COLO829 (cell line): ENCODE data around the gene KLF1.
"Not testable (repeated sequence)": the region's sequence is repeated elsewhere in the genome, so short reads cannot be mapped to it uniquely, and the experiment has no call there.

Experiments
- DNase-seq: peaks from one replicate; pipeline ENCODE4 v3.0.0; 2012; ENCODE audit warnings: low spot score

KLF1 gene

GRCh38 chr19:12886969-12887747, at the start of gene KLF1:
Gene KLF1 (minus strand): TSS chr19:12887201. CDS start chr19:12887140, 61 bp downstream.
- DNase-seq, result no peak

GRCh38 chr19:12936582-12936981, 49.6 kb upstream of the KLF1 start:
- DNase-seq, result no peak

DNA sequence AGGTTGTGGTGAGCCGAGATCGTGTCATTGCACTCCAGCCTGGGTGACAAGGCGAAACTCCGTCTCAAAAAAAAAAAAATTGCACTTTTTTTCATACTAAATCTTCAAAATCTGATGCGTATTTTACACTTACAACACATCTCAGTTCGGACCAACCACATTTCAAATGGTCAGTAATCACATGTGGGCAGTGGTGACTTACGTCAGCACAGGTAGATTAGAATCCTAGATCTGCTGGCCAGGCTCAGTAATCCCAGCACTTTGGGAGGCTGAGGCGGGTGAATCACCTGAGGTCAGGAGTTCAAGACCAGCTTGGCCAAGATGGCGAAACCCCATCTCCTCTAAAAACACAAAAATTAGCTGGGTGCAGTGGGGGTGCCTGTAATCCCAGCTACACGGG, 48.1 kb upstream of the KLF1 start:
- DNase-seq, result no peak

DNA sequence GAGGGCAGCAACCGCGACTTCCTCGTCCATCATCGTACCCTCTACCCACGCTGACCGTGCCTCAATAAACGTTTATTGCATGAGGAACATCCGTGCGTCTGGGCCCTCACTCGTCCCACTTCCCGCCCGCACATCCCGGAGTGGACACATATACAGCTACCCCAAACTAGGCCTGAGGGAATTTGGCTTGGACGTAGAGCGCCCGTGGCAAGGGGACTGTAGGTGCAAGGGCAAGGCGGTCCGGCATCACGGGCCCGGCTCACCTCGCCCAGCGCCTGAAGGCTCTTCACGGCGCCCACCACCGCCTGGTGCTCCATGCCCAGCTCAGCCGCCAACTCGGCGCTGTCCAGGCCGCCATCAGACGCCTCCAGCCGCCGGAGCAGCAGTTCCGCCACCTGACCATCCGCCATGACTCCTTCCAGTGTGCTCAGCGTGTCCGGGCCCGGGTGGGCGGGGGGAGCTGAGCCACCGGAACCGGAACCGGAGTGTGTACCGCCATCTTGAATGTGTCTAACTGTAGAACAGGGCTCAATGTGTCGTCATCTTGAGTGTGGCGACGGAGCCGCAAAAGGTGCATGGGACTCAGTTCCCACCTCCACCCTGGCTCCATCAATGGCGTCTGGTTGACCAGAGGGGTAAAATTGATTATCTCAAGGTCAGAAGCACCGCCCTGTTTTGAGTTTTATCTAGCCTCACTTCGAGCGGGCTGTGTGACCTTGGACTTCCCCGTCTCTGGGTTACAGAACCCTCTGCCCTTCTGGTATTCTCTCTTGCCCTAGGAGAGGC, 46.5 kb upstream of the KLF1 start, which contains the start of gene FARSA:
Gene FARSA, minus strand, starts transcription at position 425 of the 786 bp plus-strand sequence. Its CDS starts 15 bp downstream, at position 410.
- peak; percentile 87 for DNase-seq

DNA sequence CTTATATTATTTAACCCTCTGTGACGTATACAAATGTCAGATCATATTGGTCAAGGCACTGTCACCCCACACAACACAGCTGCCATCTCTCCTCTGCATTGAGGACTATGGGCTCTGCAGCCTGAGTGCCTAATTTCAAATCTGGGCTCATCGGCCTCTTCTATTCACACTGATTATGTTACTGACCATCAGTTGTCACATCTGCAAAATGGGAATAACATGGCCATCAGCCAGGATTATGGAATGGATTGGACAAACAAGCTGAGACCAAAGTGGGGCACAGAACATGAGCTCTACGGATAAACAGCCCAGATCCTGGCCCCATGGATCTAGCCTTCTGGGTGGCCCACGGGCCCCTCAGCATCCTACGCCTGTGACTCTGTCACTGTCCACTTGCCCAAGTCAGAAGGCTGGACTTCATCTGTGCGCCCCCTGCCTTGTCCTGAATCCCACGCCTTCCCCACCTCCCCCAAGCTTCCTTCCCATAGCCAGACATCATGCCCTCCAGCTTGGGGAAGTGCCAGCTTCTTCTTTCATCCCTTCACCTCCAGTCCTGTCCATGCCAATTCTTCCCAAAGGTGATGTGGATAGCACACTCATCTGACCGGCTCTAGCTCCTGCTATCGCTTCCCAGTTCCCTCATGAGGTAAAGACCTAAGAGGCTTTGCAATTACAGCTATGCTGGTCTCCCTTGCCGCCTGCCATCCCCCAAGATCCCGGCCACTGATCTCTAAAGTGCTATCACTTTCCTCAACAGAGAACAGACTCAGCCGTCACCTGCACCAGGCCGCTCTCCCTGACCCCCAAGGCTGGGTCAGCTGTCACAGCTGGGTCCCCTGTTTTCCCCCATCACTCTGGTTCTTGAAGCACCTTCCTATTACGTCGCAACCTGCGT, 45.6 kb upstream of the KLF1 start:
- no peak for DNase-seq

- DNase-seq, result no peak
These were observed 43.1 kb upstream of the KLF1 start for GRCh38 chr19:12930002-12930645.

DNA sequence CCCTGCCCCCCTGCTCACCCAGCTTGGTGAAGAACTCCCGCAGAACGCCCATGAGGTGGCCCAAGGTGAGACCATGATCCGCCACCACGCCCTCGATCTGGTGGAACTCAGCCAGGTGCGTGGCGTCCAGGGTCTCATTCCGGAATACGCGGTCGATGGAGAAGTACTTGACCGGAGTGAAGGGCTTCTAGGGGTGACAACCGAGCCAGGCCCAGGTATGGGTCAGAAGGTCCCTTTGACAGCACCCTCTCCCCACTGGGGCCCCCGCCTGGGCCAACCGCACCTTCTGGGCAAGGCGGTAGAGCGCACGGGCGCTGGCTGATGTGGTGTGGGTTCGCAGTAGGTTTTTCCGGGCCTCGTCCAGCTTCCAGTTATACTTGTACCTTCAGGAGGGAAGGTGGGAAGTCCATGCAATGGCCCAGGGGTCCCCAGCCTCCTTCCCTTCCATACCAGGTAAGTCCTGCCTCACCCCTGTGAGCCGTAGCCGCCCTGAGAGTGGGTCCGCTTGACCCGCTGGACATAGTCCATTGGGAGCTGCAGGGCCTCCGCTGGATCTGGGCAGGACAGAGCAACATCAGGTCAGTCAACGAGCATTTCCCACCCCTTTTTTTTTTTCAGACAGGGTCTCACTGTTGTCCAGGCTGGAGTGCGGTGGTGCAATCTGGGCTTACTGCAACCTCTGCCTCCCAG, 37.8 kb upstream of the KLF1 start:
- no peak for DNase-seq

DNA sequence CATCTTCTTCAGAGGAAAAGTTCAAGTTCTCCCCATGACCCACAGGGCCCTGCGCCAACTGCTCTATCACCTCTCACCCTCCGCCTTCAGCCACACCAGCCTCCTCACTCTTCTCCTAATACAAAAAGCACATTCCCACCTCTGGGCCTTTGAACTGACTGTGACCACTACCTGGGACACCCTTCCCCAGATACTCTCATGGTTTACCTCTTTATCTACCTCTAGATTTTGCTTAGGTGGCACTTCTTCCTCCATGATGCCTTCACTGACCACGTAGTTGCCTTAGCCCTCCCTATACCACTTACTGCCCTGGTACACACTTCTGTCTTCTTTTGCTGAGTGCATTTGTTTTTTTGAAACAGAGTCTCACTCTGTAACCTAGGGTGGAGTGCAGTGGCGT, 36.0 kb upstream of the KLF1 start:
- no peak for DNase-seq

DNA sequence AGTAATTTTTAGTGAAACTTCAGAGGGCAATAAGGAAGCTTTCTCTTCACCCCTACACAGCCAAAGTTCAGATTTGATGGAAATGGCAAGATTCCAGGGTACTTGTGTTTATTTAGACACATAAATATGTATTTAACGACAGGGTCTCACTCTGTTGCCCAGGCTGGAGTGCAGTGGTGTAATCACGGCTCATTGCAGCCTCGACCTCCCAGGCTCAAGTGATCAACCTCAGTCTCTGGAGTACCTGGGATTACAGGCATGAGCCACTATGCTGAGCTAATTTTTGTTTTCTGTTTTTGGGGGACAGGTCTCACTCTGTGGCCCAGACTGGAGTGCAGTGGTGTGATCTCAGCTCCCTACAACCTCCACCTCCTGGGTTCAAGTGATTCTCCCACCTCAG, 34.0 kb upstream of the KLF1 start:
- DNase-seq, result no peak

DNA sequence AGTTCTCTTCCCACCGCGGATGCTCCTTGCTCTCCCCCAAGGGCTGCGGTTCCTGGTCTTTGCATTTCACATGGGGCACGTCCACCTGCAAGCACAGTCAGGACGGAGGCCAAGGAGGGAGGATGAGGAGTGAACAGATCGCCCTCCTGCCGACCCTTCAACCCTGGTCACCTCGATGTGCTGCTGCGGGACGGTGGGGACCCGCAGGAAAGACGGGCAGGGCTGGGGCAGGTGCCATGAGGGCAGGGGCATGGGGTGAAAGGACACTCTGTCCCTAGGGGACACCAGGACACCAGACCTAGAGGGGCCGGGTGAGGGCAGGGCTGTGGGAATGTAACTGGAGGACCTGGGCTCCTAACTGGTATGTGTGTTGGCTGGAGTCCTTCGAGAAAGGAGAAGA, 31.3 kb upstream of the KLF1 start:
- no peak for DNase-seq

GRCh38 chr19:12915860-12916259, 28.9 kb upstream of the KLF1 start:
- not testable (repeated sequence) for DNase-seq

DNA sequence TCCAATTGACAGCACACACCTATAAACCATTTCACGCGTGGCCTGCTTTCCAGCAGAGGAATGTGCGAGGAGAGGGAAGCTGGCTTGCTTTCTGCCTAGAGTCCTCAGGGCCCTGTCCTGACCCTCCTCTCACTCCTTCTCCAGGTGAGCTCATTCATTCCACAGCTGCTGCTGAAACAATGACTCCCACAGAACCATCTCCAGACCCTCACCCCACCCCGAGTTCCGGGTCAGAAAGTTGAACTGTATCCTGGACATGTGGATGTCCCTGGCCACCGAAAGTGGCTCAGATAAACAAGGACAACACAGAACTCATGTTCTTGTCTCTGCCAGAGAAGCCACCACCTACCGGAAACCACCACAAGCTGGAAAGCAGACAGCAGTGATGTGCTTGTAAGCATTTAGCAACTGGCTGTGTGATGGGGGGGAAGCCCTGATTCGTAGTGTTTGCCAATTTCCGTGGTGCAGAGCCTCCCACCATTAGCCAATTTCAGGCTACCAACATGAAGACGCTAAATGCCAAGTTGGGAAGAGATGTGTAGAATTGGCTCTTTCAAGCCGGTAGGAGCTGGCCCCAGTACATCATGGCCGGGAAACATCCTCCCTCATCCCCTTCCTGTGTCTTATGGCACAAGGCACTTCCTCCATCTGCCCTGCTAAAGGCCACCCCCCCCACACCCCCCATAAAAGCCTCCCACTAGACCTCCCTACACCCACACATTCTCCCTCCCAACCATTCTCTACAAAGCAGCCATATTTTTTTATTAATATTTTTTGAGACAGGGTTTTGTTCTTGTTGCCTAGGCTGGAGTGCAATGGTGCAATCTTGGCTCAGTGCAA, 27.1 kb upstream of the KLF1 start:
- no peak for DNase-seq

DNA sequence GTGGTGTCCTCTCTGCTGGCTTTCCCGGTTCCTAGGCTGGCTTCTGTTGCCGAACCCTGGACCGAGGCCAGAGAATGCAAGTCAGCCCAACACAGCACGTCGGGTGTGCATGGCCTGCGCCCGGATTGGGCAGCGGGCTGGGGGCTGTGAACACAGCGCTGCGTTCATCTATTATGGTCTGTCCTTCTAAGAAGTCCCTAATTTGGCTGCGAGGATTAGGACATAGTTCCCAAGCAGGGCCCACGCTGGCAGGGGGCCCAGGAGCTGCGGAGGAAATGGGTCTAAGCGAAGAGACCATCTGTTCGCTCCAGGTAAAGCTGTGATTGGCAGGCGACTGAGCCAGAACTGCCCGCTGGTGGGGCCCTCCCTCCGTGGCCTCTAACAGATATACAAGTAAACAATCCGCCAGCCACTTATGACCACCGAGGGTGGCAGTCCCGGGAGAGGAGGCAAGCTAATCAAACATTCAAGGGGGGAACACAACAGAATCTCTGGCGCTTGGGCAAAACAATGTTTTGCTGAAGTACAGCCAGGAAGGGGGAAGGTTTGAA, 26.1 kb upstream of the KLF1 start:
- DNase-seq, result no peak

GRCh38 chr19:12912571-12912970, 25.6 kb upstream of the KLF1 start:
- no peak for DNase-seq

DNA sequence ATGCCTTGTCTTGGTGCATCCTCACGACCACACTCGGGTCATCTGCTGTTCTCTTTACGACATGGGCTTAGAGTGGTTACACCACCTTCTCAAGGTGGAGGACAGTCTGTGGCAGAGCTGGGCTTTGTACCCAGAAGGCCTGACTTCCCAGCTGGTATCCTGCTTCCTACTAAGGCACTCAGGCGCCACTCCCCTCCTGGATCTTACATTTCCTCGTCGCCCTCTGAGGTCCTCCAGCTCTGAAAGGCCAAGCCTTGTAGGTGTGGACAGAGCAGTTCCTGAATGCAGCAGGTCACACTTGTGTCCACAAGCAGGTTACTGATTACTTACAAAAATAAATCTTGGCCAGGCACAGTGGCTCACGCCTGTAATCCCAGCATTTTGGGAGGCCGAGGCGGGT, 20.2 kb upstream of the KLF1 start:
- no peak for DNase-seq

- no peak for DNase-seq
These were observed 13.0 kb upstream of the KLF1 start for GRCh38 chr19:12899891-12900518.

DNA sequence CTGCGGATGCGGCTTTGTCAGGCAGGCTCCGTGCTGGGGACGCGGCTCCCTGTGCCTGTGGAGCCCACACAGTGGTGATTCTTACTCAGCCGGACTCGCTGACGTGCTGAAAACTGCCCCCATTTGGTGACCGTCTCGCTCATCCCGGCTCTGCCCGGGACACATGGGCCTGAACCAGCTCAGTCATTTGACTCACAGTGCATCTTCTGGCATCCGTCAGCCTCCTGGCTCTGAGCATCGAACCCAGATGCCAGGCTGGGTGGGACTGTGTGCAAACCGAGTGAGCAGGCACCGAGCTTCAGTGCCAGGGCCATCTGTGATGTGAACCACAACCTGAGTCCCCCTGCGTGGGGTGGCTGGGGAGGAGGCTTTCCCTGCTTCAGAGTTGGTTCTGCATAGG, 9.5 kb upstream of the KLF1 start:
- DNase-seq, result no peak

GRCh38 chr19:12893582-12893981, 6.6 kb upstream of the KLF1 start:
- DNase-seq, result no peak

DNA sequence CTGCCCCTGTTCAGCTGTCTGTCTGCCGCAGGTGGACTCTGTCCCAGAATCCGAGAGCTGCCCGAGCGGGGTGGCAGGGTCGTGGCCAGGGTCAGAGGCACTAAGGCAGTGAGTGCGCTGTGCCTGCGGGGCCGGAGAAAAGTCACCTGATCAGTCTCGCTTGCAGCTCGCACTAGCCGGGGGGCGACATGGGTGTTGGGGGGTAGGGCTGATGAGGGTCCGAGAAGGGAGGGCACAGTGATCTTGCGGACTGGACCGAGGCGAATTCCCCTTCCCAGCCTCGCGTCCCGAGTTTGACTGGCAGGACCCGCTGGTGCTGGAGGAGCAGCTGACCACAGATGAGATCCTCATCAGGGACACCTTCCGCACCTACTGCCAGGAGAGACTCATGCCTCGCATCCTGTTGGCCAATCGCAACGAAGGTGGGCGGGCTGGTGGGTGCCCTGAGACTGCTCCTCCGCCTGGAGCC, 4.6 kb upstream of the KLF1 start:
- no peak for DNase-seq
